CD4-positive, alpha-beta T cell treated with Interferon alpha-2 for 1 hour (primary cell): ENCODE results near the gene PACS1.

Experiments used
- DNase-seq, 2 donors: peaks; one replicate each; pipeline ENCODE4 v3.0.0-alpha.2; 2020 to 2022

PACS1 gene

DNA sequence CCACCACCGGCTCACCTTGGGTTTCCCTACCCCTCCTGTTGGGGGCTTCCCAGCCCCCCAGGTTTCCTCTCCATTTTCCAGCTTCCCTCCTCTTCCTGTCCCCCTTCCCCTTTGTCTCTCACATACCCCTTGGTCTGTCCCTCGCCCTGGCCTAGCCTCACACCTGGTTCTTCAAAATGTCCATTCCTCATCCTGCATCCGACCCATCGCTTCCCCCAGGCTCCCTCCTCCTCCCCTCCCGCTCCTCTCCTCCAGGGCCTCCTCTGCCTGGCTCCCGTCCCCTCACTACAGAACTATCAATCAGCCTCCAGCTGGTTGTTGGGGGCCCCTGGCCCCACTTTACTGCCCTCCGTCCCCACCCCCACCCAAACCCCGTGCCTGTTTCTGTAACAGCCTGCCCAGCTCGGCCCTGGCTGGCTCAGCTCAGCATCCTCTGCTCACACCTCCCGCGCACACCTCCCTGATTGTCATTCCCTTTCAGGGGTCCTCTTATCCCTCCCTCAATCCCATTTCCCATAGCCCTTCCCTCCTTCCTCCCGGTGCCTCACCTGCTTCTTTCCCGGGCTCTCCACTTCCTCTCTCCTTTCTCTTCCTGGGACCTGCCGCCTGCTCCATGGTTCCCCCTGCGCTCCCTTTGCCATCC lies 209.1 kb downstream of the PACS1 start:
- no peak for DNase-seq

DNA sequence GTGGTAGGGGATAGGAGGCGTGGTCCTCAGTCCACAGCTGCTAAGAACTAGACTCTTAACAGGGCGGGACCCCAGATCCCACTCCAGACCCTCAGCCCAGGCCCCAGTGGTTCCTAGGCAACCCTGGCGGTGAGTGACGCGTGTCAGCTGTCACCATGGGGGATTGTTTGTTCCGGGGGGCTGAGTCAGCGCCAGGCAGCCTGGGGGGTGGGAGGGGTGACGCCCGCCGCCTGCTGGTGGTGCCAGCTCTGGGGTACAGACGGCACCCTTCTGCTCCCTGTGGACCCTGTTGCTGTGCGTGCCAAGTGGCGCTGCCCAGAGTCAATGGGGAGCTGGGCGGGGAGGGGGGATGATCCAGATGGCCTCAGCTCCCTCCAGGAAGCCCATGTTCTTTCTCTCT lies 210.4 kb downstream of the PACS1 start:
- DNase-seq = no peak

DNA sequence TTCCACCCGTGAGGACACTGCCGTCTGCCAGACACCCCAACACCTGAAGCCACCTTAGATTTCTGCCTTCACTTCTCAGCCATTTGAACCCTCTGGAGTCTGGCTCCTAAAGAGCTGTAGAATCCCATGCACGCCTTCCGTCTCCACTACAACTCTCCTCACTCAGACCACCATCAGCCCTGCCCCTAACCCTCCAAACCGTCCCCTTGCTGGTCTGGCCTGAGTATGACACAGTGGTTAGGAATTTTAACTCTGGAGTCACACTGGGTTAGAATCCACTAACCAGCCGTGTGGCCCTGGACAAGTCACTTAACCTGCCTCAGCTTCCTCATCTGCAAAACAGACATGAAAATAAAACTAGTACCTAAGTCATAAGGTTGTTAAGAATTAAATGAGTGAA lies 210.9 kb downstream of the PACS1 start:
- no peak for DNase-seq

DNA sequence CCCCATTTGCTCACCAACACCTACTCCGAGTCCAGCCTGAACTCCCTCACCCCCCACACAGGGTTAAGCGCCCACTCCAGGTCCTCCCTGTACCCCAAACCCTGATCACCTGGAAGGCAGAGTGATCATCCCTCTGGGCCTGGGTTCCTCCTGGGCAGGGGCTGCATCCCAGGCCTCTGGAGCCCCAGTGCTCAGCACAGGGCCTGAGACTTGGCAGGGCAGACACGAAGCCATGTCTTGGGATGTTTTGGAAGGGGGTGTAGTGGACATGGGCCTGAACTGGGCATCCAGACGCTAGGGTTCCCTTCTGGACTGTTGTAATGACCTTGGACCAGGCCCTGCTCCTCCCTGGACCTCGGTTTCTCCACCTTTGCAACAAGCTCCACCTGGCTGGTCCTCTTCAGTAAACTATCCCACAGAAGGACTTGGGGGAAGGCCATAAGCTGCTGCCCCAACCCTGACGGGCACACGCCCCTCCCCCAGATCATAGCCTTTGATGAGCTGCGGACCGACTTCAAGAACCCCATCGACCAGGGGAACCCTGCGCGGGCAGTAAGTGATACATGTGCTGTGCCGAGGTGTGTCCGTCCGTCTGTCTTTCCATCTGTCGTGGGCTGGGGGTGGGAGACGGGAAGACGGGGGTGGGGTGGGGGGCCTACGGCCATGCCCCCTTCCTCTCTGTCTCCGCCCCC lies 211.8 kb downstream of the PACS1 start:
- DNase-seq = no peak

DNA sequence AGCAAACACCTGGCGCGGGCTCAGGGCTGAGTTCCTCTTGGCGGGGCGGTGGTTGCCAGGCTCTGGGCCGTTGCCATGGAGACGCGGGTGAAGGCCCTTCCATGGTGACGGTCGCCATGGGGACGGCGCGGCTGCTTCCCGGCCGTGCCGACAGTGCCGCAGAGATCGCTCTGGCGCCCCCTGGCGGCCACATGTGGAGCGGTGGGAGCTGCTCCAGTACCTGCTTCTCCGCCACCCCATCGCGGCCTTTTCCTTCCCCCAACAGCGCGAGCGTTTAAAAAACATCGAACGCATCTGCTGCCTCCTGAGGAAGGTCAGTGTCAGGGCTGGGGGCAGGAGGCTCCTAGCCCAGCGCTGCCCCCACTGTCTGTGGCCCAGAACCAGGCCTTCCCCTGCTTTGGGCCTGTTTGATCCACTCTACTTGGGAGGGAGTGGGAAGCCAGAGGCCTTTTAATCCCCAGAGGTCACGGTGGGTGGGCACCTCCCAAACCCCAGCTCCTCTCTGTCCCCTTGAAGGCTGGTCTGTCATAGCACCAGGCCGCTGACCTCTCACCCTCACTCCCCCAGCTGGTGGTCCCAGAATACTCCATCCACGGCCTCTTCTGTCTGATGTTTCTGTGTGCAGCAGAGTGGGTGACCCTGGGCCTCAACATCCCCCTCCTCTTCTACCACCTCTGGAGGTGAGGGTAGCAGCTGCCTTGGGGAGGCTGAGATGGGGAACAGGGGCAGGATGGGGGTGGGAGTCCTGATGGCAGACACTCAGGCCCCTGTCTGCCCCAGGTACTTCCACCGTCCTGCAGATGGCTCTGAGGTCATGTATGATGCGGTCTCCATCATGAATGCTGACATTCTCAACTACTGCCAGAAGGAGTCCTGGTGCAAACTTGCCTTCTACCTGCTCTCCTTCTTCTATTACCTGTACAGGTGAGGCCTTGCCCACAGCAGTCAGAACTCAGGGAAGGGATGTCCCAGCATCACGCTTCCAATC lies 212.7 kb downstream of the PACS1 start:
- DNase-seq = peak; percentile 99 to 100

DNA sequence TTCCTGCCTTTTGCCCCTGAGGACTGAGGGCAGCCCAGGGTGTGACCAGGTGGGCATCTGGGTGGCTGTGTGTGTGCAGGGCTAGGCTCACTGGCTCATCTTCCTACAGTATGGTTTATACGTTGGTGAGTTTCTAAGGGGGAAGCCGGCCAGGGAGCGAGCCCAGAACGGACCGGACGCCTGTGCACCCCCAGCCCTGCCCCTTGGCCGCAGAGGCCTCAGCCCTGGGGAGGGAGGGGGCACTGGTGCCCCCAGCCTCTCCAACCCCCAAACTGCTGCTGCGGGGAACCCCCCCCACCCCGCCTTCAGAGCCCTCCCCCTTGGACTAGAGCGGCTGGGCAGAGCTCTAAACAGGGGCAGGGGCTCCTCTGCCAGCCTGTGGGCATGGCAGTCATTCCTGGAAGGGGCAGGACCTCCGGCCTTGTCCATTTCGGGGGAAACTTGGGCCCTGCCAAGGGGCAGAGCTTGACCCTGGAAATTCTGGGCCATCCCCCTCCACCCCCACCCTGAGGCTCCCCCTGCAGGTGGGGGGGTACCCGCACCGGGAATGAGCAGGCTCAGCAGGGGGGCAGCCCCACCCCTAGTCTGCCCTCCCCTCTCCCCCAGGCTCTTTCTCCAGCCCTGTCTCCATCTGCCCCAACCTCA lies 213.5 kb downstream of the PACS1 start:
- DNase-seq = no peak

DNA sequence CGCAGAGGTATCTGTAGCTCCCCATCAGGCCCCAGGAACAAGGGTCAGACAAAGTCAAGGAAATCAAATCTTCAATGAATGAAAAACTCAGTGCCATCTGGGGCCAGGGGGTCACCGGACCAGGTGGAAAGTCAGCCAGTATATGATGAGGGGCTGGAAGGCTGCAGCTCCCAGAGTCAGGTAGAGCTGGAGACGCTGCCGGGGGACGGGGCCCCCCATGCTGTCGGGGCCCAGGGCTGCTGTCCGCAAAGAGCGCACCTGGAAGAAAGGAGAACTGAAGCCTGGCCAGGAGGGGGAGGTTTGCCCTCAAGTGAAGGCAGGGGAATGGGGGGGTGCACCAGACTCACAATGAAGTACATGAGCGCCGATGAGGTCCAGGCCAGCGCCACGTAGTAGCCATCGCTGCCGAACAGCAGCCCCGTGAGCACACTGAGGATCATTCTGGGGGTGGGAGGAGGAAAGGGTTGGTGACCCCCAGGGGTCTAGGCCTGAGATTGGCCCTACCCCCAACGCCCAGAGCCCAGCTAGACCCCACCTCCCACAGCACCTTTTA lies 214.5 kb downstream of the PACS1 start:
- no peak for DNase-seq

DNA sequence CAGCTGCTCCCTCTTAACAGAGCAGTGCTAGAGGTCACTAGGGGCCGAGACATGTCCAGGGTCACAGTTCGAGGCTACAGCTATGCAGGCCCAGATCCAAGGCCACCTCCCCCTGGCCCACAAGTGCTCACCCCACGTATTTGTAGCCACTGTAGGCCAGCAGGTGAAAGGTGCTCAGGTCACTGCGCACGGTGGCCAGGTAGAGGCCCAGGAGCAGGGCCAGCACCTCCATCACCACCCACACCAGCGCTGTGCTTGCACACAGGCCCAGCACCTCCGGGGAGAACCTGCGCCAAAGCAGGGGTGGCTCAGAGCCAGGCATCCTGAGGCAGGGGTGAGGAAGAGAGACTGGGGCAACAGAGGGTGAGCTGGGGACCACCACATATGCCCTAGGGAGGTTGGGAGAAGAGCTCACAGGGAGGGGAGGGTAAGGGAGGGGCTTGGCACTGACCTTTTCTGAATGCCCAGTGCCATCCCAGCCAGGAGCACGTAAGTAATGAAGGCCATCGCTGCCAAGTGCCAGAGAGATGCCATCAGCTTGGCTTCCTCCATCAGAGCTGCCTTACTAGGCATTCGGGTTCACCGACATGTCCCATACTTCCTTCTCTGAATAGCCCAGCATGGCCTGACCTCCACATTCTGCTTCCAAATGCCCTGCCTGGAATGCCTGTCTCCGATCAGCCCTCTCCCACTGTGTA lies 215.3 kb downstream of the PACS1 start:
- no peak for DNase-seq

DNA sequence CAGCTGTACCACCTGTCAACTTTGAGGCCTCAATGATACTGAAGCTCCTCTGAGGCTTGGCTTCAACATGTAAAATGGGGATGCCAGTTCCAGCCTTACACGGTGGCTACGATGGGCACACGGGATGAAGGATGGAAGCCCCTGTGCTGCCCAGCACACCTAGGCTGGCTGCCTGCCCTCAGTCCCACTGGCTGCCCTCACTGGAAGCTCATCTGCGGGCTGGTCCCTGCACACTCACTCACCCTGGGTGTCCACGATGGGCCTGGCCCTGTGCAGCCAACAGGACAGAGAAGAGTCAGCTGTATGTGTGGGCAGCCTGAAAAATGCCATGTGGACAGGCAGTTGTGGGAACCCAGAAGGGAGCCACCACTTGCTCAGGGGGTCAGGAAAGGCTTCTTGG lies 216.6 kb downstream of the PACS1 start:
- DNase-seq = no peak

DNA sequence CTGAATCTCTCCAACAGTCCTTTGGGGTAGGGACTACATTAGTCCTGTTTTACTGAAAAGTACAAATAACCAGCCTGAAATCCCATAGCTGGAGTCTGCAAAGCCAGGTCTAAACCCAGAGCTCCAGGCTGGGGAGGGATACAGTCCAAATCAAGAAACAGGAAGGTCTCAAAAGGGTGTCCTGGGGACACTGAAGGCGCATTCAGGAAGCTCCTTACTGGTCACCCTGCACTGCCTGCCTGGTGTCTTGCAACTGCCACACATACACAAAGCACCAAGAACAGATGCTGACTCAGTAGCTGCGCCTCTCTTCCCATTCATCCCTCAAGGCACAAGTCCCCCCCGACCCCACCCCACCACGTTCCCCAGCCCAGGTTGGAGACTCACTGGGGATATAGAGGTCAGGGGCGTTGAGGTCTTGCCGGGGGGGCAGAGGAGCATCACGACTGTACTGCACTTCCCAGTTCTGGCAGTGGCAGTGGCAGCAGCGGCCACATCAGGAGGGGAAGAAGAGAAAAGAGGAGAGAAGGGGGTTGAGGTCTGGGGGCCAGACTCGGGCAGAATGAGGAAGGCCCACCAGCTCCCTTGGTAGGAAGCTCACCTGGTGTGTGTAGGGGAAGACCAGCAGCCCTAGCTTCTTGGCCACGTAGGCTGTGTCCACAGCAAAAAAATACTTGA lies 217.3 kb downstream of the PACS1 start:
- no peak for DNase-seq

DNA sequence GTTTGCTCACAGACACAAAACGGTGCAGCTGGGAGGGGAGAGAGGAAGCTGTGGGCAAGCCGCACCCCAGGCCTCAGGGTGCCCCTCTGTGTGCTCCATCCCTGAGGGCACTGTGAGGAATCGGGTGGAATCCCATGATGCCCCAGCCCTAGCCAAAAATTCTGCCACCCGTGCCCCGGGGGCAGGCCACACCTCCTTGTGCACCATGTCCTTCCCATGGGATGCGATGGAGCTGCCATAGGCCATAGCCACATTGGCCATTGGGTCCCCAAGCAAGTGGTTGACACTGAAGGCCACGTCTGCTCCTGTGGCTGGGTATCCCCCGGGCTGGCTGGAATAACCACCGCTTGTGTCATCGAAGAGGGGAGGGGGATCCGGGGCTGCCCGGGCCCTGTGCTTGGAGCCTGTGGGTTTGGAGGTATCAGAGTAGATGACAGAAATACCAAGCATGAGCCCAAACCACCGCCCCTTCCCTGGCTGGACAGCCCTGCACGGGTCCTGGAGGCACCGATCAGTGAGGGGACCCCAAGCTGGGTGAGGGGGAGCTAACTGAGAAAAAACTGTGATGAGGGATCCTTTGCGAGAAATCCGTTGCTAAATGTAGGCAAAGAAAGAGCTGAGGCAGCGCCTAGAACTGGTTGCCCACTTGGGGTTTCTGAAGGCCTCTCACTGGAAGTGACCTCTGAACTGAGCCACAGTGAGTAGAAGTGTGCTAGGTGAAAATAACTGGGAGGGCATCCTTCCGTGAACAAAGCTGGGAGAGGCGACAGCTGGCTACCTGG lies 218.0 kb downstream of the PACS1 start:
- no peak for DNase-seq

DNA sequence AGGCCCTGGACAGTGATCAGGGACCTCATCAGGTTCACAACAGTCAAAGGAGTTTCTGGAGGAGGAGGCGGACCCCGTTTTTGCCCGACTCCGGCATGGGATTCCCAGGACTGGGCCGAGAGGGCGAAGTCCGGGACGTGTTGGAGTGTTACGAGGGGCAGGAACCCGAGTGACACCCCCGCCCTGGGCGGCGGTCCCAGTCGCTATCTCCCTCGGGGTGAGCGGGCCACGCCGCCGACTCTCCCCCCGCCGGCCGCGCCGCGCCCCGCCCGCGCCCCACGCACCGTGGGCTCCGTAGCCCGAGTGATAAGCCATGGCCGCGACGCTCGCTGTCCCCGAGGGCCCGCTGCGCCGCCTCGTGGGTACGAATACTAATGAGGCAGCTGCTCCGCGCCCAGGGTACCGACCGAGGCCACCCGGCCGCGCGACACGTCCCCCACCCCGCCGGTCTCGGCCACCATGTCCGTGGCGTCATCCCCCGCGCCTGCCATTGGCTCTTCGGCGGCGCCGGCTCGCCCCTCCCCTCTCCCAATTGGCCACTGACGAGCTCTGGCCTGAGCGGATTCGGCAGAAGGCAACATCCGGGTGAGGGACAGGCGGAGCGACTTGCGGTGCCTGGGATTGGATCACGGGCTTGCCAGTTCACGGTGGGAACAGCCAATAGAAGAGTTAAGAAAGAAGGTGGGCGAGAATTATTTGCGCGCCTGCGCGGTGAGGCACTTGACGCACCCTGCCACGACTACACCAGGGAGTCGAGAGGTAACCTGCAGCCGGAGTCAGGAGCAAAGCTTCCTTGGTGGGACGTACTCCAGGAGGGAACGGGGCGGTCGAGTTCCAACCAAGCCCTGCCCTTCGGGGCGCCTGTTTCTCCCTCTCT lies 218.8 kb downstream of the PACS1 start, which contains the start of gene YIF1A:
YIF1A (minus strand) TSS at position 473 of the 877 bp plus-strand sequence; CDS start at position 315, 158 bp downstream.
- DNase-seq = peak; percentile 99

DNA sequence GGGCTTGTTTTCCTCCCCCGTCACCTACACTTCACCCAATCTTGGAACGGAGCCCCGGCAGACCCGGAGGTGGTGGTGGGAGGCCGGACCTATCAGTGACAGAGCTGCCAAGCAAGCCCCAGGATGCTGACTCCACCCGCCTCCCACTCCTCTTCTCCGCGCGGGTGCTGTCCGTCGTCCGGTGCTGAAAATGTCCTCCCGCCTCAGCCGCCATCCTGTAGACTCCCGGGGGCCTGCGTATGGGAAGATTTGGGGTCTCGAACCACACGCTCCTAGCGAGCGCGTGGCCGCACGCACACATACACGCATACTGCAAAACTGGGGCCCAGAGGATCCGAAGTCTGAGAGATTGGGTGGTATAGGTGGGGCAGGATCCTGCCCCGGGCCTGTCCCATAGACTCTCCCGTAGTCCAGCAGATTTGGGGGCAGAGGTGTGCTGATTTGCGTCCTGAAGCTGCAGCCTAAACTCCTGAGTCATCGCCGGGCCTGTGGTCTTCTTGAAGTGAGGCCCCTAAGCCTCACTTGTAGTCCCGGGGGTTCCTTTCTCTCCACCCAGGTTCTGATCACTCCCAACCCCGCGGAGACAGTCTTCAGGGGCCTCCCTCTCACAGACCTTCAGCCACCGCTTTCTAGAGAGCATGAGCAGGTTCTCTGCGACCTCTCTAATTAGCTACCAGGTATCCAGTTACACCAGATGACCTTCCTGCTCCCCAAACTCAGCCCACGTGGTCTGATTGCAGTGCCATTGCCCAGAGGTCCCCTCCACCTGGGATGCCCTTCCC lies 219.7 kb downstream of the PACS1 start:
- peak in 1 of 2 donors; percentile 84 for DNase-seq

DNA sequence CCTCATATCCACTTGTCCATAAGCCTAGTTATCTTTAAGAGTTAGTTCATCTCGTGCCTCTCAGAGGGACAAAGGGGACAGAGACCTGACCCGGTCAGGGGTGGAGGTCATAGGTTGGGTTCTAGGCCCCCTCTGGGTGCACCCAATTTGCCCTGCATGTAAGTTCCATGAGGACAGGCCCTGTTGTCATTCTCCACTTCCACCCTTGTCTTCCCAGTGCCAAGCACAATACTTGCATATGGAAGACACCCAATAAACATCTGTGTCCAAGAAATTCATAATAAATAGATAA lies 220.2 kb downstream of the PACS1 start:
- DNase-seq = no peak

DNA sequence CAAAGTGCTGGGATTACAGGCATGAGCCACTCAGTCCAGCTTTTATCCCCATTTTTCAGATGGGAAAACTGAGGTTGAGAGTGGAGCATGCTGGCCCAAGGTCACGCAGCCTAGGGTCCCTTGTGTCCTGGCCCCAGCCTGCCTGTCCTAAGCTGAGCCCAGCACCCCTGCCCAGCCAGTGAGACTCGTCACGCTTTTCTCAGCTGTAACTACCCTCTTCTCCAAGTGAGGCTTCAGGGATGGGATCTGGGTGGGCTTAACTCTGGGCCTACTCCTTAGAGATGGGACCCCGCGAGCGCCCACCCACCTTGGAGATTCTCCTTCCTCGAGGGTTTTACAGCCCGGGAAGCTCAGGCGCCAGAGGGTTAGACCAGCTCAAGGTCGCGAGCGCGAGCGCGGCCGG lies 221.2 kb downstream of the PACS1 start:
- DNase-seq = no peak

DNA sequence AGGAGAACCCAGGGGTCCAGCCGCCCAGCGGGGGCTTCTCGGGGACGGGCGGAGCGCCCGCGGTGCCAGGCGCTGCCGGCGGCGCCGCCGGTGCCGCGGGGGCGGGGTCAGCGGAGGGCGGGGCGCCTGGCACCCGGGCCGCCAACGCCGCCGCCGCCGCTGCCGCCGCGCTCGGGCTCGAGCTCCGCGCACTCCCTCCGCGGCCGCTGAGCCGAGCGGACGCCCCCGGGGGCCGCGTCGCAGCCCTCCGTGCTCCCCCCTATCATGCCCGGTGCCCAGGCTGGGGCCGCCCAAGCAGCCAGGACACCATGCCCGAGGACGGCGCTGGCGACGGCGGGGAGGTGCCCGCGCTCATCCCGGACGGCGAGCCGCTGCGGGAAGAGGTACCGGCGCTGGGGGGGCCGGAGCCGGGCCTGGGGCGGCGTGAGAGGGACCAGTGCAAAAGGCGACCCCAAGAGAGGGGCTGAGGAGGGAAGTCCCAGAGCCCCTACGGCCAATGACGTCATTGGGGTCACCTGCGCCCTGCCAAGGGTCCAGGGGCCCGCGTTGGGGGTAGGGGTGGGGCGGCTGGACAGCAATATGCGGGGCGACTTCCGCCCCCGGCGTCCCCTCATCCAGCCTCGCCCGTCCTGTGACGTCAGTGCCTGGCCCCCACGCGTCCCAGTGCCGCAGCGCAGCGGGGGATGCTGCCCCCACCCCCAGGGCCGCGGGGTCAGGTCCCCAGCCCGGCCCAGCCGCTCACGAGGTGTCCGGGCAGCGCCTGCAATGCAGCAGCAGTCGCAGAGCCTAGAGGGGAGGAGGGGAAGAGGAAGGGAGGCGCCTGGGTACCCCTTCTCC lies 221.9 kb downstream of the PACS1 start, which contains the start of gene TMEM151A:
TMEM151A (plus strand) TSS at position 189 of the 837 bp plus-strand sequence; CDS start at position 309, 120 bp downstream.
- DNase-seq = no peak

DNA sequence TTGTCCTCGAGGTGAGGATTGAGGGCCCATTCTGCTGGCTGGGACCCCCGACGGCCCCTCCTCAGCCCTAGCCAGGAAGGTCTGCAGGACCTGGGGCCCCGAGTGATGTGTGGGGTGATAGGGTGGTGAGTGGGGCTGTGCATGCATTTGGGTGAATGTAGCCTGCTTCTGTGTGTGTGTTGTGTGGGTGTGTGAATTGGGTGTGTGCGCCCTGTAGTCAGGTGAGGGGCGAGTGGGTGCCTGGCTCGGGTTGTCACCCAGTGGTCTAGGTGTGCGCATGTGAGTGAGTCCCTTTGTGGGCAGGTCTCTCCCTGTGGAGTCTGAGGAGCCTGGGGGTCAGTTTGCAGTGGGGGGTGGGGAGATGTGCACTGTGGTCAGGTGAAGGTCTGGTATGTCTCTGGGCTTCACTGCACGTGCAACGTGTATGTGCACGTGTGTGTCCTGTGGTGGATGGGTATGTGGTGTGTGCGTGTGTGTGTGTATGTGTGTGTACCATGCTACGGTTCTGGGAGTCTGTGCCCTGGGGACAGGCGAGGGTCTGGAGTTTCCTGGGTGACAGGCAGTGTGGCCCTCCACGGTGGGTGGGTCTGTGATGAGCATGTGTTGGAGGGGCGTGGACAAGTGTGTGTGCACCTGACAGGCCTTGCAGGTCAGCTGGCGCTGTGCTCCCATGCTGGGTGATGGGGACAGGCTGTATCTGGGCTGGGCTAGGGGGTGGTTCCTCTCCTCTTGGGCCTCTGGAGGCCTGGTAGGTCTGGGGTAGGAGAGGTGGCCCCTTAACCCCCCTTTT lies 222.7 kb downstream of the PACS1 start:
- DNase-seq = no peak
